GM20000 (cell line): ENCODE data around the gene BPIFB3.

Experiments
- DNase-seq: peaks from one replicate; pipeline ENCODE4 v3.0.0; 2012; ENCODE audit warnings: low spot score
- CTCF ChIP-seq: IDR thresholded peaks from 2 replicates; pipeline ENCODE4 v1.5.1; 2012; ENCODE audit warnings: mild to moderate bottlenecking, control low read depth; ENCODE audit errors: extremely low read depth, missing control alignments

Gene BPIFB3

DNA sequence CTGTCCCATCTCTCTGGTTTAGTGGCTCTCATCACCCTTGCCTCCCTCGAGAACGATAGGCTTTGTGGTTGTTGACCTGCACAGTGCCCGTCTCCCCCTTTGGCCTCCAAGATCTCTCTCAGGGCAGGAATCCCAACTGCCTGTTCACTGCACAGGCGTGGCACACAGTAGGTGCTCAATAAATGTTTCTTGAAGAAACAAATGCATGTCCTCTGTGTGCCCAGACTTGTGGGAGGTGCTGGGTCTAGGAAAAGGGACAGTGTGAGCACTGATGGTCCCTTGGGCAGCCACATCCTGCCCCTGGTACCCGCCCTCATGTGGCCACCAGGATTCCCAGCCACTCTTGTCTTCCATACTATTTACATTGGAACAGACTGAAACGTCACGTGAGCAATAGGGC, 24.8 kb upstream of the BPIFB3 start:
- no peak for DNase-seq
- no peak for TF ChIP-seq CTCF

DNA sequence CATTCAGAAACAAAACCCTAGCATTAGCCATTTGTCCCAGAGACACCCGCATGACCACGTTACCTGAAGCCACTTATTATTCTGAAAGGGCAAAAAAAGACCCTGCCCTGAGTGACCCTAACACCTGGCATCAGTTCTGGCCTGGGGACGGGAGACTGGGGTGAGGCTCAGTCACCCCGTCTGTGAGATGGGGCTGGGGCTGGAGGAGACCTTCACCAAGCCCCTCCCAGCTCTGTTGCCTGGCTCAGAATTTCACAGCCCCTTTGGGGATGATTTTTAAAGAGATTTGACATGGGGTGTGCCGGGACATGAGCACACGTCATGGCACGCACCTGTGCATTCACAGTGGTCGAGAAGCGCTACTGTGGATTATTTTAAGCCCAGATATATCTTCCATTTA, 23.6 kb upstream of the BPIFB3 start:
- DNase-seq = no peak
- TF ChIP-seq CTCF = no peak

GRCh38 chr20:33030569-33030968, 23.1 kb upstream of the BPIFB3 start:
- no peak for TF ChIP-seq CTCF
- DNase-seq = no peak

GRCh38 chr20:33031531-33031930, 22.2 kb upstream of the BPIFB3 start, which contains the start of gene BPIFB6:
Gene BPIFB6 (plus strand): TSS chr20:33031648. CDS start chr20:33031648, 0 bp downstream.
- no peak for TF ChIP-seq CTCF
- DNase-seq = no peak

GRCh38 chr20:33032555-33032954, 21.1 kb upstream of the BPIFB3 start:
- no peak for TF ChIP-seq CTCF
- DNase-seq = no peak

DNA sequence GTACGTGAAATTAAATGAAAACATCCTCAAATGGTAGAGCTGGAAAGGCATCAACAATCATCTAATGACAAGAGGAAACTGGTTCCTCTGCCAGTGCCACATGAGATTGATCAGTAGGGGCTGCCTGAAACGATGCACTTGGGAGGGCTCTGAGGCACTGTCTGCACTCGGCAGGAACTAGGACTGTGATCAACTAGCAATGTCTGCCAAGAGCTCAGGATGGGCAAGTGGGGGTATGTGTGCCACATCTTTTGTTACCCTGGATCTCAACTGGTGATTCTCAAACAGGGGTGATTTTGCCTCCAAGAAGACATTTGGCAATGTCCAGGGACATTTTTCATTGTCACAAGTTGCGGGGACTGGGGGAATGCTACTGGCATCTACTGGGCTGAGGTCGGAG, 20.3 kb upstream of the BPIFB3 start:
- no peak for TF ChIP-seq CTCF
- DNase-seq = no peak

DNA sequence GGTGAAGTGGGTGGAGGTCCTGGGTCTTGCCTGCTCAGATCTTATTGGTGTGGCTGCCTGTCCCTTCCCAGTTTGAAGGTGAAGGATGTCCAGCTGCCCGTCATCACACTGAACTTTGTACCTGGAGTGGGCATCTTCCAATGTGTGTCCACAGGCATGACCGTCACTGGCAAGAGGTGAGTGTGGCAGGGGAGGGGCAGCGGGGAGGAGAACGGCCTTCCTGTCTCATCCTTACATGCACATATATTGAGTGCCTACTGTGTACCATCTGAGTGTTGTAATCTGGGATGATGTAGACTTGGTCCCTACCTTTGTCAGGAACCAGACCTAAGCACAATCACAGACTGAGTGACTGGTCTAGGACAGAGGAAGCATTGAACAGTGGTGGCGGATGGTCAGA, 19.6 kb upstream of the BPIFB3 start:
- no peak for DNase-seq

More for the DNA sequence above, 19.6 kb upstream of the BPIFB3 start:
- TF ChIP-seq CTCF = no peak
